GM19239 (cell line): ENCODE results near the gene BGN.

Experiments
- DNase-seq: peaks from one replicate; pipeline ENCODE4 v3.0.0; 2011; ENCODE audit warnings: low spot score; ENCODE audit not compliant: insufficient read length
- FAIRE-seq: peaks from 2 replicates; lab custom pipeline; 2011; peaks lifted over from hg19 to GRCh38; lab: Jason Lieb, UNC

The BGN gene

GRCh38 chrX:153501530-153501929 lies 6.8 kb downstream of the BGN start:
- DNase-seq (no peak), FAIRE-seq (no peak)

DNA sequence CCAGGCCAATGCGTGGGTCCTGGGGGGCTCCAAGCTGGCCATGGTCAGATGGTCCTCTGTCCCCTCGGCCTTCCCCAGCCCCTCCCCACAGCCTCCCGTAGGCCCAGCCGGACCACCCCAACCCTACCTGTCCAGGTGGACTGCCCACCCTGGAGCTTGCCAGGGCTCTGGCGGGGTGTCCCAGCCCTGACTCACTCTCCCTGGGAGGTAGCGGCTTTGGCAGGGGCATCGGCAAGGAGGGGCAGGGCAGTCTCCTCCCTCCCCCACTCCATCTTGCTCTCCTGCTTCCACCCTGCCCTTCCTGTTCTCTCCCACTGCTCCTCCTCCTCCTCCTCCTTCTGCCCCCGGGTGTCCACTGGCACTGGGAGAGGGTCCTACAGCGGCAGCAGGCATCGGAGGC lies 7.4 kb downstream of the BGN start:
- DNase-seq (no peak), FAIRE-seq (no peak)

DNA sequence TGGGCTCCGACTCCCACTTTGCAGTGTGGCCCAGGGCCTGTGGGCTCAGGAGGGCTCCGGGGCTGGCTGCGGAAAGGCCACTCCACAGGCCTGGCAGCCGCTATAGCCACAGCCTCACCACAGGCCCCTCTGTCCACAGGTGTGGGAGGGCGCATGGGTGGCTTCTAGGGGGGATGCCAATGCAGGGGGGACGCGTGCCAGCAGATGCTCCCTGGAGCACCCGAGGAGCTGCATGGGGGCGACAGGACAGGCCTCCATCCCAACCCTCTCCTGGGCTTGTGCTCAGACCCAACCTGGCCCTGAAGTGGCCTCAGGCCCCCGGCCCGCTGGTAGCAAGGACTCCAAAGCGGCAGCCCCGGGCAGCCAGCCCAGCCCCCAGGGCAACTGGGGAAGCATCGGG lies 8.0 kb downstream of the BGN start:
- DNase-seq (no peak), FAIRE-seq (no peak)

GRCh38 chrX:153504445-153505016 lies 9.8 kb downstream of the BGN start:
- FAIRE-seq (no peak), DNase-seq (no peak)

- FAIRE-seq (no peak), DNase-seq (no peak)
These were observed 10.6 kb downstream of the BGN start for GRCh38 chrX:153505361-153505760.

DNA sequence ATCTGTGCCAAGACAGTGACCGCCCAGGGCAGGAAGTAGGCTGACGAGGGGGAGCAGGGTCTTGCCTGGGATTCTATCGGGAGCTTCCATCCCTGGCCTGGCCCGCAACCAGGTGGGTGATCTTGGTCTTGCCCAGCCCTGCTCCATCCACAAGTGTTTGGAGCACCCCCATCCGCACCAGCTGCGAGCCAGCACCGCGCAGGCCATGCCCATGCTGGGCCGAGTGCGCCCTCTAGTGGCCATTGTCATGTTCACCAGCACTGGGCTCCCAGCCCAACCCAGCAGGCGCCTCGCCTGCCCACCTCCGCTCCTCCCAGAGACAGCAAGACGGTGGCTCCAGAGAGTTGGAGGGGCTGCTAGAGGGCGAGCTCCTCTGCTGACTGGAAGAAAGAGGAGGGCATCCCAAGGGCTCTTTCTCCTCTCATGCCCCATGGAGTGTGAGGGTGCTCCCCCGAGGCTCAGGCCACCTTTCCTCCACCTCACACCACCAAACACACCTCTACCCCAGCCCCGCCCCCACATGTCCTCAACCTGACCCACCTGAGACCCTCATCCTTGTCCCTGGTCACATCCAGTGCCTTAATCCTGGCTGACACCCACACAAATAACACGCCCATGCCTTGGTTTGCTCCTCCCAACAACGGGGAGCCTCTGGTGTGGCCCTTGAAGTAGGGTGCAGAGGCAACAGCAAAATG lies 12.9 kb downstream of the BGN start:
- DNase-seq: peak; percentile 94
- peak; percentile 91 for FAIRE-seq

DNA sequence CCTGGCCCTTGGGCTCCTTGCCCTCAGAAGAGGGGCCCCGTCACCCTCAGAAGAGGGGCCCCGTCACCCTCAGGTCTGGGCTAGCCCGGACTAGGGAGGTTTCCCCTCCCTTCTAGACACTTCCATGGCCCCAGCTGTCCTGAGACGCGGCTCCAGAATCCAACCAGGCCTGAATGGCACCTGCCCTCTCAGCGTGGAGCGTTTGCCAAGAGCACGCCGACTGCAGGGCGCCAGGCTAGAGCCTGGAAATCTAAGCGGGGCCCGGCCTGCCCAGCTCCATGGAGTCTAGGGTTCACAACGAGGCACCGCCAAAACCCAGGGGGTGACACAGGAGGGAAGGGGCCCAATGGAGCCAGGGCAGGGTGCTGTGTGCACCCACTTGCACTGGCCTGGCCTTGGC lies 14.8 kb downstream of the BGN start:
- DNase-seq: no peak
- FAIRE-seq: no peak

- FAIRE-seq: no peak
- no peak for DNase-seq
These were observed 15.6 kb downstream of the BGN start for GRCh38 chrX:153510383-153510782.

DNA sequence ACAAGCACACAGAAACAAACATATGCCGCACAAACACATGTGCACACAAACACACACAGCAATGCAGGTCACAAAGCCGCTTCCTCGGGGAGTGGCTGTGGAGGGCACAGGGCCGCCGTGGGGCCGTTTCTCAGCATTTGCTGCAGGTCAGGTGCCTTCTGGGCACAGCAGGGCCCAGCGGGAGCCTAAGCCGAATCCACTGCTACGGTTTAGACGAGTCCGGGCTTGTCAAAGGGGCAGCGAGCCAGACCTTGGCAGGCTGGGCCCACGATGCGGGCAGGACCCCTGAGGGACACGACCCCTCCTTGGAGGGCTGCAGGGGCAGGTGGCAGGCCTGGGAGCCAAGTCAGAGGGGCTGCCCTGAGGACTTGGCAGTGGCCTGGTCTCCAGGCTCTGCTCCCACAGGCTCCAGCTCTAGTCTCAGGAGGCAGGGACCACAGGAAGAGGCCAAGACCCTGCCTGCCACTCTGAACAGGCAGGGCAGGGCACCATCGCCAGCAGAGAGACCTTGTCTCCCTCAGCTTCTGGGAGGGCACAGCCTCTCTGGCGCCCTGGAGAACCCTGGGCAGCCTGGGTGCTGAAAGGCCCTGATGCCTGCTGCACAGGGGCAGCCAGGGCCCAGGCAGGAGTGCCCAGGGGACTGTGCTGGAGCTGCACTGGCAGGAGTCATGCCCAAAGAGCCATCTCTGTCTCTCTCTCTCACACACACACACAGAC lies 17.2 kb downstream of the BGN start:
- DNase-seq (no peak), FAIRE-seq (no peak)

GRCh38 chrX:153512501-153512893 lies 17.7 kb downstream of the BGN start:
- DNase-seq (no peak), FAIRE-seq (no peak)

GRCh38 chrX:153513265-153513664 lies 18.5 kb downstream of the BGN start:
- FAIRE-seq: no peak
- no peak for DNase-seq

GRCh38 chrX:153514259-153514658 lies 19.5 kb downstream of the BGN start:
- no peak for FAIRE-seq
- no peak for DNase-seq

GRCh38 chrX:153515435-153515834 lies 20.7 kb downstream of the BGN start:
- no peak for FAIRE-seq
- no peak for DNase-seq

DNA sequence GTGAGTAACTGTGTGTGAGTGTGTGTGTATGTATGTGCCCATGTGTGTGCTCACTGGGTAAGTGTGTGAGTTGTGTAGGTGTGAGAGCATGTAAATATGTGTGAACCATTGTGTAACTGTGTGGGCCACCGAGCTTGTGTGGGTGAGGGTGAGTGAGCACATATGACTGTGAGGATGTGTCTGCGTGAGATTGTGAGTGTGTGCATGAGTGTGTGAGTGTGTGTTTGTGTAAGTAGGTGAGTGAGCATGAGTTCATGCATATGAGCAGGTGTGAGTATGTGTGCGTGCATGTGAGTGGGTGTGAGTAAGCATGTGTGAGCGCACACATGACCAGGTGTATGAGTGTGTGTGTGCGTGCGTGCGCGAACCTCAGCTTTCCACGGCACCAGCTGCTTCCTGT lies 21.3 kb downstream of the BGN start:
- no peak for FAIRE-seq

DNA sequence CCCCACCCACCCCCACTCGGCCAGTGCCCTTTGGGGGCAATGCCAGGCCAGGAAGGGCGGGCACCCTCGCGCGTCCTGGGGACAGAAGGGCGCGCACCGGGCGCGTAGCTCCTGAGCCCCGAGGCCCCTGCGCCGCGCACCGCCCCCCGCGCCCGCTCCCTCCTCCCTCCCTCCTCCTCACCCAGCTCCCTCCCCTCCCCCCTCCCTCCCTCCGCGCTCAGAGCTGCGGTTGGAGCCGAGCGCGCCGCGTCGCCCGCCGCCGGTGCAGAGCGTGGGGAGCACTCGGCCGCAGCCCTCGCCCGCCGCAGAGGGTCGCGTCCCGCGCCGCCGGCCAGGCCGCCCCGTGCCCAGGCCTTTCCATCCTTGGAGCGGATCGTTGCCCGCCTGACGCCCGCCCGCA lies 22.6 kb downstream of the BGN start, which contains the start of gene ATP2B3:
Gene ATP2B3, plus strand, starts transcription at position 220 of the 400 bp plus-strand sequence. CDS start 18,606 bp downstream, outside the sequence.
- DNase-seq (no peak), FAIRE-seq (no peak)

More for the DNA sequence above, 21.3 kb downstream of the BGN start:
- no peak for DNase-seq

DNA sequence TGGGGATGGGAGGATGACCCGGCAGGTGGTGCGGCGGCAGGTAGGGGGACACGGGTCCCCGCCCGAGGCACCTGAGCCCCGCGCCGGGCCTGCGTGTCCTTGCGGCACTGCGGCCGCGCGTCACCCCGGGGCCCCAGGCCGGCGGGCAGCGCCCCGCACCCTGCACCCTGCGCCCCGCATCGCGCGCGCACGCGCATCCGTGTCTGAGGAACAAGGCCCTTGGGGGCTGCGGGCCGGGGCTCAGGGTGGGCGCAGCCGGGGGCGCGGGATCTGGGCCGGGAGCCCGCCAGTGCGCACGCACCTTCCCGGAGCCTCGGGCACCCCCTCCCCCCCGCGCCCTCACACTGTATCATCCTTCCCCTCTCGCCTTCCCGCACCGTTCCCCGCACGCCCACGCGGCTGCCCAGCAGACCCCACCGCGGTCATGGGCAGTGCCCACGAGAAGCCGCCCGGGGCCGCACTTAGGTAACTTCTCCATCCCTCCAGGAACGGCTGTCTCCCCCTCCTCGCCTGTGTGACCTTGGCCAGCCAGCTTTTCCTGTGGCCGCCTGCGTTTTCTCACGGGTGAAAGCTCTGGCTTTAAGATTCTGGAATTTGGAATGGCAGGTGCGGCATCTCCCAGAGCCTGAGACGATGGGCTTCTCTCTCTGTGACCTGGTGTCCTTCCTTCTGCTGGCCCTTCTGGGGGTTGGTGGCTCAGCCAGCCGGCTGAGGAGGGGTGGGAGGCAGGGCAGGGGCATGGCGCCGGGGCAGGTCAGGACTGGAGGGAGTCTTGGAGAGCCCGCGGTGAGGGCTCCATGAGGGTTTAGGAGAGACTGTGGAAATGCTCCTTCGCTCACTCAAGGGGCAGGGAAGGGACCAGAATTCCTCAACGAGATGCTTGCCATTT lies 23.4 kb downstream of the BGN start:
- DNase-seq: no peak
- no peak for FAIRE-seq

GRCh38 chrX:153519569-153520286 lies 24.9 kb downstream of the BGN start:
- DNase-seq (no peak), FAIRE-seq (no peak)

- DNase-seq: no peak
- FAIRE-seq: no peak
These were observed 25.6 kb downstream of the BGN start for GRCh38 chrX:153520287-153520917.

- DNase-seq (no peak), FAIRE-seq (no peak)
These were observed 26.3 kb downstream of the BGN start for GRCh38 chrX:153521034-153521433.
